ENCODE data around the gene POLG. TPM values are rescaled to one million over a fixed set of nuclear protein-coding genes. Genes with fewer than 3 reads are reported as not detected.

The POLG gene
- polyA plus RNA-seq, 1 experiment, result 13.7 TPM

DNA sequence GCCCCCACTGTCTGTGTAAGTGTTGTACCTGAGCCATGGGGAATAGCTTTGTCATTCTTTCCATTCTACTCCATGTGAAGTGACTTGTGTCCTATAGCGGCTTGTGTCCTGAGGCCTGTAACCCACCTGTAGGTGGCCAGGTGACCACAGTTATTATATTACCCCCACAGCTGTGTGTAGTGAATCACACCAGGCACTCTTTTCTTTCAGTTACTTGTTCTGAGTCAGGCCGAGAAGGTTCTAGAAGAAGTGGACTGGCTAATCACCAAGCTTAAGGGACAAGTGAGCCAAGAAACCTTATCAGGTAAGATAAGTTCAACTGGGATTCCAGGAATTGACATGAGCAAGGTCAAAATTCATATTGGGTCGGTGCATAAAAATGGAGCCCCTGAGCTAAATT is 29.2 kb downstream of the POLG start:
- no peak for DNase-seq (ENCODE audit: low read depth, low spot score)
- no peak overlapping the region for H3K27ac ChIP-seq (ENCODE audit: low read depth, low read length)
- no peaks in the 10 kb centered on the region for H3K27me3 ChIP-seq (ENCODE audit: control insufficient read depth, insufficient read depth, low read length)
- ChIA-PET CTCF (interaction anchor here (0.6 to 2.0 kb wide), 3 partner anchors 15 to 98 kb away, joined by 3 to 9 read pairs (median 3); no protein-coding TSS in a partner anchor), POLR2A (no interaction called here)
- H3K9me3 ChIP-seq (ENCODE audit: control insufficient read depth, insufficient read depth, low read length), result no peaks in the 10 kb centered on the region; the same call in 1 of the 2 replicates
- TF ChIP-seq, protein P1, sequence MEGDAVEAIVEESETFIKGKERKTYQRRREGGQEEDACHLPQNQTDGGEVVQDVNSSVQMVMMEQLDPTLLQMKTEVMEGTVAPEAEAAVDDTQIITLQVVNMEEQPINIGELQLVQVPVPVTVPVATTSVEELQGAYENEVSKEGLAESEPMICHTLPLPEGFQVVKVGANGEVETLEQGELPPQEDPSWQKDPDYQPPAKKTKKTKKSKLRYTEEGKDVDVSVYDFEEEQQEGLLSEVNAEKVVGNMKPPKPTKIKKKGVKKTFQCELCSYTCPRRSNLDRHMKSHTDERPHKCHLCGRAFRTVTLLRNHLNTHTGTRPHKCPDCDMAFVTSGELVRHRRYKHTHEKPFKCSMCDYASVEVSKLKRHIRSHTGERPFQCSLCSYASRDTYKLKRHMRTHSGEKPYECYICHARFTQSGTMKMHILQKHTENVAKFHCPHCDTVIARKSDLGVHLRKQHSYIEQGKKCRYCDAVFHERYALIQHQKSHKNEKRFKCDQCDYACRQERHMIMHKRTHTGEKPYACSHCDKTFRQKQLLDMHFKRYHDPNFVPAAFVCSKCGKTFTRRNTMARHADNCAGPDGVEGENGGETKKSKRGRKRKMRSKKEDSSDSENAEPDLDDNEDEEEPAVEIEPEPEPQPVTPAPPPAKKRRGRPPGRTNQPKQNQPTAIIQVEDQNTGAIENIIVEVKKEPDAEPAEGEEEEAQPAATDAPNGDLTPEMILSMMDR (IDR thresholded peaks at IDR 0.05; ENCODE audit: low read depth, low read length), result no peak
- H3K4me3 ChIP-seq (ENCODE audit: low read depth, low read length), result no peak overlapping the region

DNA sequence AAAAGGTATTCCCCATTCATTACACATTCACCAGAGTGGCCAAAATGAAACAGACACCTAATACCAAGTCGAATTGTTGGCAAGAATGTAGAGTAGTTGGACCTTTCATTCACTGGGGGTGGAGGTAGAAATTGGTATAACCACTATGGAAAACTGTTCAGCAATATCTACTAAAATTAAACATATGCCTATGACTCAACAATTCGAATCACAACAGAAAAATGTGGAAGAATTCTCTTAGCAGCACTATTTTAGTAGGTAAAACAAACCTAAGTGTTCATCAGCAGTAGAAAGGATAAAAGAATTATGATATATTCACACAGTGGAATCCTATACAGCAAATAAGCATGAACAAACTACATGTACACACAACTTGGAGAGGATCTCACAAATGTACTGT is 30.6 kb downstream of the POLG start:
- TF ChIP-seq, protein P1 (IDR thresholded peaks at IDR 0.05; ENCODE audit: low read depth, low read length), result no peak
- H3K27me3 ChIP-seq (ENCODE audit: control insufficient read depth, insufficient read depth, low read length), result no peaks in the 10 kb centered on the region
- H3K4me3 ChIP-seq (ENCODE audit: low read depth, low read length), result no peak overlapping the region
- DNase-seq (ENCODE audit: low read depth, low spot score), result no peak
- no peaks in the 10 kb centered on the region; the same call in 1 of the 2 replicates for H3K9me3 ChIP-seq (ENCODE audit: control insufficient read depth, insufficient read depth, low read length)
- ChIA-PET POLR2A (no interaction called here), CTCF (no interaction called here)
- no peak overlapping the region for H3K27ac ChIP-seq (ENCODE audit: low read depth, low read length)

DNA sequence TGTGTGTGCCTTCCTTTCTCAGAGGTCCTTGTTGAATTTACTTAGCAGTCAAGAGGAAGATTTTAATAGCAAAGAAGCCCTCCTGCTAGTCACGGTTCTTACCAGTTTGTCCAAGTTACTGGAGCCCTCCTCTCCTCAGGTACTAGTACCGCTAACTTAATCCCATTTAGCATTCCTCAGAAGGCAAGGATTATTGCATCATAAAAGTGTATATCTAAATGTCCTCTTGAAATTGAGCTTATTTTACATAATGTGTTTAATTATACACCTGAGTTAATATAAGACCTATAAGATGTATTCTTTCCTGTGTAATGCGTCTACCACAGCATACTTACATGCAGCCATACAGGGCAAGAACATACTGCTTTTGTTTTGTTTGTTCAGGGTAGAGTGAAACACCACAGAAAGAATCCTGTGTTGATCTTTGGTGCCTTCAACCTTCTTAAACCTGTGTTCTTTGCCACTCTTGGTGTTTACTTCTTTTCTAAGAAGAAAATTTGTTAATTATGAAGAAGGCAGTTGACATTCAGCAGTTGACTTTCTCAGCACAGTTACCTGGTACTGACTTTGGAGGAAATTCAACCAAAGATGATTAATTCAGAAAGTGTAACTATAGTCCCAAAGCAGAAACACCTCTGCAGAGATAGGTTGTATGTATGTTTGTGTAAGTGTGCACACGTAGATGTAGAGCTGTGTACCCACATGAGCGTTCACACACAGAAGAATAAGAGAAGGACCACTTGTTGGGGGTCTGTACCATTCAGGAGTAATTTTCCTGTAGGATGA is 33.1 kb downstream of the POLG start:
- ChIA-PET POLR2A (no interaction called here), CTCF (interaction anchor here (0.5 to 6.6 kb wide), 4 partner anchors 57 to 1655 kb away, joined by 3 to 108 read pairs (median 7); no protein-coding TSS in a partner anchor)
- TF ChIP-seq, protein P1 (IDR thresholded peaks at IDR 0.05; ENCODE audit: low read depth, low read length), result no peak
- H3K4me3 ChIP-seq (ENCODE audit: low read depth, low read length), result no peak overlapping the region
- no peaks in the 10 kb centered on the region for H3K27me3 ChIP-seq (ENCODE audit: control insufficient read depth, insufficient read depth, low read length)
- no peak overlapping the region for H3K27ac ChIP-seq (ENCODE audit: low read depth, low read length)
- no peaks in the 10 kb centered on the region; the same call in 1 of the 2 replicates for H3K9me3 ChIP-seq (ENCODE audit: control insufficient read depth, insufficient read depth, low read length)
- DNase-seq (ENCODE audit: low read depth, low spot score), result no peak

DNA sequence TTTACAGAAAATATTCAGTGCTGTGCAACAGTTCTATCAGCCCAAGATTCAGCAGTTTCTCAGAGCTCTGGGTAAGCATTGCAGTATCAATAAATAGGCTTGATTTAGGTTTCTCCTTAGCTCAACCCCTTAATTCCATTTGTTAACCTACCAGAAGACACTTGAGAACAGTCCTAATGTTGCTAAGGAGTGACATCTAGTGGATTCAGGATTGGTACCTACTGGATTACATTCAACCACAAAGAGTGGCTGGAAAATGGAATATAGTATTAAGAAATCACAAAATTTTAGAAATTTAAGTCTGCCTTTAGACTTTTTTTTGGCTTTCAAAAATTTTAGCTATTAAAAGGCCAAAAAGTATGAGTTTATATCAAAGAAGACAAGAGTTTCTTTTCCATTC is 34.7 kb downstream of the POLG start:
- peak; percentile 13 for DNase-seq (ENCODE audit: low read depth, low spot score)
- ChIA-PET CTCF (interaction anchor here (0.6 to 6.6 kb wide), 17 partner anchors 11 to 242 kb away, joined by 3 to 108 read pairs (median 4); no protein-coding TSS in a partner anchor), POLR2A (no interaction called here)
- H3K4me3 ChIP-seq (ENCODE audit: low read depth, low read length), result no peak overlapping the region
- H3K27ac ChIP-seq (ENCODE audit: low read depth, low read length), result no peak overlapping the region
- no peaks in the 10 kb centered on the region for H3K27me3 ChIP-seq (ENCODE audit: control insufficient read depth, insufficient read depth, low read length)
- TF ChIP-seq, protein P1 (IDR thresholded peaks at IDR 0.05; ENCODE audit: low read depth, low read length), result peak; percentile 45
- H3K9me3 ChIP-seq (ENCODE audit: control insufficient read depth, insufficient read depth, low read length), result no peaks in the 10 kb centered on the region; the same call in 1 of the 2 replicates

DNA sequence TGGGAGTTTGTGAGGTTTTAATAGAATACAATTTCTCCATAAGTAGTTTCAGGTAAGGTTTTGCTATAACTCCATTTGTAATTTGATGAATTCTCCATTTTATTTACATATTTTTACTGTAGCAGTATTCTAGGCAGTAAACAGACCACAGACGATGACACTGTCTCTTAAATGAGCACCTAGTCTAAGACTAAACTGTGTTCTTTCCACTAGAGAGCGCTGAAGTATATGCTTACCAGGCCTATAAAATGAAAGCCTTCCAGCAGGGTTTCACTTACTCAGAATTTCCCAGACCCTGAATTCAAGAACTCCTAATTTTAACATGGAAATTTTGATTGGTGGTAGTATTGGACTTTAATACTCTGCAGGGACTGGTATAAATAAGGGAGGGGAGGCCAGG is 41.6 kb downstream of the POLG start:
- Histone ChIP-seq H3K27me3 (ENCODE audit: control insufficient read depth, insufficient read depth, low read length) (no peaks in the 10 kb centered on the region), H3K27ac (ENCODE audit: low read depth, low read length) (no peak overlapping the region), H3K4me3 (ENCODE audit: low read depth, low read length) (no peak overlapping the region), H3K9me3 (ENCODE audit: control insufficient read depth, insufficient read depth, low read length) (no peaks in the 10 kb centered on the region)
- TF ChIP-seq, protein P1 (IDR thresholded peaks at IDR 0.05; ENCODE audit: low read depth, low read length), result no peak
- ChIA-PET POLR2A (no interaction called here), CTCF (interaction anchor here (2.3 kb wide), 1 partner anchor 86 kb away, joined by 11 read pairs; no protein-coding TSS in a partner anchor)
- DNase-seq (ENCODE audit: low read depth, low spot score), result no peak
